ENCODE measurements around the gene FBXO17.

- TF ChIP-seq EZH2 (IDR thresholded peaks at IDR 0.05; ENCODE audit: borderline replicate concordance, insufficient read depth, low read length, poor library complexity, severe bottlenecking): no peak
- no peak for TF ChIP-seq TAF1 (IDR thresholded peaks at IDR 0.05; ENCODE audit: low read depth)
- TF ChIP-seq, protein P1, sequence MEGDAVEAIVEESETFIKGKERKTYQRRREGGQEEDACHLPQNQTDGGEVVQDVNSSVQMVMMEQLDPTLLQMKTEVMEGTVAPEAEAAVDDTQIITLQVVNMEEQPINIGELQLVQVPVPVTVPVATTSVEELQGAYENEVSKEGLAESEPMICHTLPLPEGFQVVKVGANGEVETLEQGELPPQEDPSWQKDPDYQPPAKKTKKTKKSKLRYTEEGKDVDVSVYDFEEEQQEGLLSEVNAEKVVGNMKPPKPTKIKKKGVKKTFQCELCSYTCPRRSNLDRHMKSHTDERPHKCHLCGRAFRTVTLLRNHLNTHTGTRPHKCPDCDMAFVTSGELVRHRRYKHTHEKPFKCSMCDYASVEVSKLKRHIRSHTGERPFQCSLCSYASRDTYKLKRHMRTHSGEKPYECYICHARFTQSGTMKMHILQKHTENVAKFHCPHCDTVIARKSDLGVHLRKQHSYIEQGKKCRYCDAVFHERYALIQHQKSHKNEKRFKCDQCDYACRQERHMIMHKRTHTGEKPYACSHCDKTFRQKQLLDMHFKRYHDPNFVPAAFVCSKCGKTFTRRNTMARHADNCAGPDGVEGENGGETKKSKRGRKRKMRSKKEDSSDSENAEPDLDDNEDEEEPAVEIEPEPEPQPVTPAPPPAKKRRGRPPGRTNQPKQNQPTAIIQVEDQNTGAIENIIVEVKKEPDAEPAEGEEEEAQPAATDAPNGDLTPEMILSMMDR (IDR thresholded peaks at IDR 0.05; ENCODE audit: poor library complexity, severe bottlenecking): no peak
- no peak for TF ChIP-seq POLR2AphosphoS5 (IDR thresholded peaks at IDR 0.05)
- no peak for TF ChIP-seq RAD21 (conservative IDR thresholded peaks at IDR 0.05)
- no peak for TF ChIP-seq EP300 (conservative IDR thresholded peaks at IDR 0.05; ENCODE audit: poor library complexity, severe bottlenecking)
- no peak for TF ChIP-seq MXI1 (conservative IDR thresholded peaks at IDR 0.05; ENCODE audit: poor library complexity, severe bottlenecking)
- TF ChIP-seq, protein P2, sequence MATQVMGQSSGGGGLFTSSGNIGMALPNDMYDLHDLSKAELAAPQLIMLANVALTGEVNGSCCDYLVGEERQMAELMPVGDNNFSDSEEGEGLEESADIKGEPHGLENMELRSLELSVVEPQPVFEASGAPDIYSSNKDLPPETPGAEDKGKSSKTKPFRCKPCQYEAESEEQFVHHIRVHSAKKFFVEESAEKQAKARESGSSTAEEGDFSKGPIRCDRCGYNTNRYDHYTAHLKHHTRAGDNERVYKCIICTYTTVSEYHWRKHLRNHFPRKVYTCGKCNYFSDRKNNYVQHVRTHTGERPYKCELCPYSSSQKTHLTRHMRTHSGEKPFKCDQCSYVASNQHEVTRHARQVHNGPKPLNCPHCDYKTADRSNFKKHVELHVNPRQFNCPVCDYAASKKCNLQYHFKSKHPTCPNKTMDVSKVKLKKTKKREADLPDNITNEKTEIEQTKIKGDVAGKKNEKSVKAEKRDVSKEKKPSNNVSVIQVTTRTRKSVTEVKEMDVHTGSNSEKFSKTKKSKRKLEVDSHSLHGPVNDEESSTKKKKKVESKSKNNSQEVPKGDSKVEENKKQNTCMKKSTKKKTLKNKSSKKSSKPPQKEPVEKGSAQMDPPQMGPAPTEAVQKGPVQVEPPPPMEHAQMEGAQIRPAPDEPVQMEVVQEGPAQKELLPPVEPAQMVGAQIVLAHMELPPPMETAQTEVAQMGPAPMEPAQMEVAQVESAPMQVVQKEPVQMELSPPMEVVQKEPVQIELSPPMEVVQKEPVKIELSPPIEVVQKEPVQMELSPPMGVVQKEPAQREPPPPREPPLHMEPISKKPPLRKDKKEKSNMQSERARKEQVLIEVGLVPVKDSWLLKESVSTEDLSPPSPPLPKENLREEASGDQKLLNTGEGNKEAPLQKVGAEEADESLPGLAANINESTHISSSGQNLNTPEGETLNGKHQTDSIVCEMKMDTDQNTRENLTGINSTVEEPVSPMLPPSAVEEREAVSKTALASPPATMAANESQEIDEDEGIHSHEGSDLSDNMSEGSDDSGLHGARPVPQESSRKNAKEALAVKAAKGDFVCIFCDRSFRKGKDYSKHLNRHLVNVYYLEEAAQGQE (IDR thresholded peaks at IDR 0.05; ENCODE audit: borderline replicate concordance): no peak
- TF ChIP-seq SMC3 (conservative IDR thresholded peaks at IDR 0.05; ENCODE audit: poor library complexity): no peak
Observed at GRCh38 chr19:39003796-39004195, 28.3 kb upstream of the FBXO17 start.

Data from neural cell (in vitro differentiated cells).